LNCaP clone FGC (cell line): Measurements from ENCODE around the gene PTPRT.

ENCODE experiments used
- DNase-seq: peaks from one replicate; pipeline ENCODE4 v3.0.0-alpha.2; 2011; ENCODE audit warnings: low read depth
- H3K4me3 ChIP-seq: 2 replicates; pipeline ENCODE4 v1.5.1; 2011; ENCODE audit warnings: mild to moderate bottlenecking, low read depth, low read length, control low read depth
- TF ChIP-seq, protein P1 (sequence below): IDR thresholded peaks from 2 replicates; pipeline ENCODE4 v1.5.1; 2012; ENCODE audit warnings: mild to moderate bottlenecking; ENCODE audit not compliant: control insufficient read depth, insufficient read depth; ENCODE audit errors: extremely low read depth

PTPRT gene

DNA sequence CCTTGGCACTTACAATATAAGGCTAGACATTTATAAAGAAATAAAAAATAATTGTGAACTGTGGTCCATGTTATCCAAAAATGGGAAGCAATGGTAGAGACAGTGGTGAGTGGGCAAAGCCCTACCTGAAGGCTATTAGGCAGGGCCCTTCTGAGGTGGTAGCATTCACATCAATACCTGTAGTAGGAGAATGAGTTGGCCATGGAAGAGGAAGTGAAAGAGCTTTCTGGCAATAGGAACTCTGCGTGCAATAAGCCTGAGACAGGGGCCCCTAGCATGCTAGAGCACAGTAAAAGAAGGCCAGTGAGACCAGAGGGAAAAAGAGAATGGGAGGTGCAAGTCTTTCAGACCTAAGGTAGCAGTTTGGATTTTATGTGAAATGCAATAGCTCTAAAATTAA lies 754.5 kb downstream of the PTPRT start:
- TF ChIP-seq, protein P1, sequence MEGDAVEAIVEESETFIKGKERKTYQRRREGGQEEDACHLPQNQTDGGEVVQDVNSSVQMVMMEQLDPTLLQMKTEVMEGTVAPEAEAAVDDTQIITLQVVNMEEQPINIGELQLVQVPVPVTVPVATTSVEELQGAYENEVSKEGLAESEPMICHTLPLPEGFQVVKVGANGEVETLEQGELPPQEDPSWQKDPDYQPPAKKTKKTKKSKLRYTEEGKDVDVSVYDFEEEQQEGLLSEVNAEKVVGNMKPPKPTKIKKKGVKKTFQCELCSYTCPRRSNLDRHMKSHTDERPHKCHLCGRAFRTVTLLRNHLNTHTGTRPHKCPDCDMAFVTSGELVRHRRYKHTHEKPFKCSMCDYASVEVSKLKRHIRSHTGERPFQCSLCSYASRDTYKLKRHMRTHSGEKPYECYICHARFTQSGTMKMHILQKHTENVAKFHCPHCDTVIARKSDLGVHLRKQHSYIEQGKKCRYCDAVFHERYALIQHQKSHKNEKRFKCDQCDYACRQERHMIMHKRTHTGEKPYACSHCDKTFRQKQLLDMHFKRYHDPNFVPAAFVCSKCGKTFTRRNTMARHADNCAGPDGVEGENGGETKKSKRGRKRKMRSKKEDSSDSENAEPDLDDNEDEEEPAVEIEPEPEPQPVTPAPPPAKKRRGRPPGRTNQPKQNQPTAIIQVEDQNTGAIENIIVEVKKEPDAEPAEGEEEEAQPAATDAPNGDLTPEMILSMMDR: no peak
- DNase-seq: no peak
- H3K4me3 ChIP-seq: no peak overlapping the region

DNA sequence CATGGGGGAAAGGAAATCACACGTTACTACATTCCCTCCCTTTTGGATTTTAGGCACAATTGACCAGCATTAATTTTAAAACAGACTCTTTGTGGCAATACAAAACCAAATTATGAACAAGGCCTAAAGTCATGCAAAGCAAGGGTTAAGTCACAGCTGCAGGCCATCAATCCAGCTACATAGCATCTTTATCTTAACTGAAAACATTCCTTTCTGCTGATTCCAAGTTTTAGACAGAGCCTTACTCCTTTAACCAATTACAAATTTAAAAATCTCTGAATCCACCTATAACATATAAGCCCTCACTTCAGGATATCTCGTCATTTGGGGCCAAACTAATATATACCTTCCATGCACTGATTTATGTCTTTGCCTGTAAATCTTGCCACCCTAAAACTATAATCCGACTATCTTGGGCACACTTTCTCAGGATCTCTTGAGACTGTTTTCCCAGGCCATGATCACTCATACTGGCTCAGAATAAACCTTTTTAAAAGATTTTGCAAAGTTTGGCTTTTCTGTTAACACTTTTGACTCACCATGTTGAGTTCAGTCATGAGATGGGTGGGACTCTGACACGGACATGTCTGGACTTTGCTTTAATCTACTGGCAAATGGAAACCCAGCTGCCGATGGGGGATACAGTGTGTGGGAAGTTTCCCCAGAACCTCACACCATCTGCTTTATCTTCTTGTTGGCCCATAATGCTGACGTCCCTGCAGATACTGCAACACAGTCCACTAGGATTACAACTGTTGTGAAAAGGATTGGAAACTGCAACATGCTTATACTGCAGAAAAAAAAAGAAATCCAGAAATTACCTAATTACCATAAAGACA lies 757.0 kb downstream of the PTPRT start:
- no peak for DNase-seq
- TF ChIP-seq, protein P1: no peak
- no peak overlapping the region for H3K4me3 ChIP-seq

- TF ChIP-seq, protein P1: no peak
- no peak for DNase-seq
- no peak overlapping the region for H3K4me3 ChIP-seq
Observed at GRCh38 chr20:42430598-42430997, 759.1 kb downstream of the PTPRT start.

DNA sequence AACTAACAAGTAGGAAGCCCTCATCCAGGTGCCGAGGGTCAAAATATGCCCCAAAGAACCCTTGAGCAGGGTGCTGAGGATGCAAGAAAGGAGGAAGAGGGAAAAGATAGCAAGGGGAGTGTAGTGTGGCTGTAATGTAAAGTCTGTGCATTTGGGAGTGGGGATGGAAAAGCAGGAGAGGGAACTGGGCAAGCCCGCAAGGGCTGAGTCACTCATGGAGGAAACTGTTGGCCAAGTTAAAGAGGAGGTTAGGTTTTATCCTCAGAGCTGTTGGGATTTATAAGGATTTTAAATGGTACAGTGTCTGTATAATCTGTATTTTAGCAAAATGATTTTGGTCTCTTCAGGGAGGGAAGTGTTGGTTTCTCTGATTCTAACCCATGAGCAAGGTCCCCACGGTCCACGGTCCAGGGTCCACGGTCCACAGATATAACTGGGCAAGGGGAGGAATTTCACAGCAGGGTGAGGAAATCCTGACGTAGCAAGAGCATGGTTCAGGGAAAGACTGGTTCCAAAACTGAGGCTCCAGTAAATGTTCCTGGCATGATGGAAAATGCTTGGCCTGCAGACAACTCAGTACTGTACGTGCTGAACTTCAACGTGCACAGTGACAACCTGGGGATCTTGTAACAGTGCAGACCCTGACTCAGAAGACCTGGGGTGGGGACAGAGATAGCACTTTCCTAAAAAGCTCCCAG lies 759.8 kb downstream of the PTPRT start:
- no peak for DNase-seq
- no peak overlapping the region for H3K4me3 ChIP-seq
- TF ChIP-seq, protein P1: no peak

GRCh38 chr20:42419814-42420532 lies 769.7 kb downstream of the PTPRT start:
- no peak overlapping the region for H3K4me3 ChIP-seq
- no peak for DNase-seq
- TF ChIP-seq, protein P1: no peak

DNA sequence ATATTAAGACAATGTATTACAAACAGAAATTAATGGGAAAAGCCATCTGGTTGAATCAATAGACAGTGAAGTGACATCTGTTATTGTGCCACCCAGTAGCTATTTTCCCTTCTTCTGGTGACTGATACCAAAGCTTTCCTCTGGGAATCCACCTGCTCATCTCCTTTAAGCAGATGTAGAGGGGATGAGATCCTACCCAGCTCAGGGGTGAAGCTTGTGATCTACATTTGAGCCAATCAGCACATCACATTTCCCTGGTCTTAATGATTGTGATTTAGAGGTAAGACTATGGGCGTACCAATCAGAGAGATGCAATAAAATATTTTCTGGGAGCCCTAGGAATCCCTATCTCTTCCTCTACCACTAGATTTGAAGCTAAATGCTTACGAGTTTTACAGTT lies 782.9 kb downstream of the PTPRT start:
- TF ChIP-seq, protein P1: no peak
- H3K4me3 ChIP-seq: no peak overlapping the region
- DNase-seq: no peak
